Neural cell (in vitro differentiated cells): ENCODE measurements around the gene CNTNAP2.

ENCODE experiments used
- CTCF ChIP-seq: fragments of 450-650 bp; IDR thresholded peaks from 2 replicates; pipeline ENCODE4 v1.5.1; 2014; ENCODE audit warnings: antibody characterized with exemption, mild to moderate bottlenecking, moderate library complexity; ENCODE audit not compliant: poor library complexity, severe bottlenecking
- EZH2 ChIP-seq: fragments of 200-600, 300-800 bp; shearing (Covaris generic), sonication (generic); IDR thresholded peaks from 2 replicates; pipeline ENCODE4 v1.6.1; 2014; ENCODE audit warnings: antibody characterized with exemption, low read length, borderline replicate concordance, mild to moderate bottlenecking; ENCODE audit not compliant: insufficient read depth, poor library complexity, severe bottlenecking
- POLR2AphosphoS5 ChIP-seq: IDR thresholded peaks from 2 replicates; pipeline ENCODE4 v1.6.1; 2012
- RAD21 ChIP-seq: fragments of 450-650 bp; conservative IDR thresholded peaks from 2 replicates; pipeline ENCODE4 v1.6.1; 2014; ENCODE audit warnings: antibody characterized with exemption, mild to moderate bottlenecking, moderate library complexity
- REST ChIP-seq: IDR thresholded peaks from 2 replicates; pipeline ENCODE4 v1.6.1; 2012; ENCODE audit warnings: borderline replicate concordance

GRCh38 chr7:146937836-146938235 lies 821.2 kb downstream of the CNTNAP2 start:
- TF ChIP-seq POLR2AphosphoS5 (no peak), RAD21 (no peak), CTCF (no peak), EZH2 (no peak), REST (no peak)
